Liver (tissue), 9 donors: ENCODE results near the gene MOB1A. TPM values are rescaled to one million over a fixed set of nuclear protein-coding genes. Genes with fewer than 3 reads are reported as not detected.
"Not testable (repeated sequence)": the region's sequence is repeated elsewhere in the genome, so short reads cannot be mapped to it uniquely, and the experiment has no call there.

Source experiments
- DNase-seq: peaks from one replicate; pipeline ENCODE4 v3.0.0-alpha.2; 2017; ENCODE audit warnings: low spot score
- H3K27ac ChIP-seq, 2 donors: one replicate each; pipeline ENCODE4 v1.7.0; 2013; ENCODE audit warnings: inconsistent platforms in 2 of 2, low read length in 2 of 2, control low read depth in 1 of 2, low read depth in 1 of 2, mild to moderate bottlenecking in 1 of 2
- H3K27me3 ChIP-seq, 4 donors: one replicate each; pipeline versions ENCODE4 v1.6.1 to v1.7.0; 2013; ENCODE audit warnings: low read length in 3 of 4, inconsistent platforms in 1 of 4, mild to moderate bottlenecking in 1 of 4, moderate library complexity in 1 of 4; ENCODE audit not compliant: control insufficient read depth in 4 of 4, insufficient read depth in 4 of 4
- H3K36me3 ChIP-seq, 4 donors: one replicate each; pipeline versions ENCODE4 v1.6.1 to v1.7.0; 2013; ENCODE audit warnings: low read length in 3 of 4, mild to moderate bottlenecking in 3 of 4, low read depth in 1 of 4, moderate library complexity in 1 of 4; ENCODE audit not compliant: control insufficient read depth in 4 of 4, insufficient read depth in 3 of 4
- H3K4me1 ChIP-seq, 4 donors: one replicate each; pipeline versions ENCODE4 v1.6.1 to v1.7.0; 2013; ENCODE audit warnings: low read length in 3 of 4, mild to moderate bottlenecking in 3 of 4, moderate library complexity in 1 of 4; ENCODE audit not compliant: control insufficient read depth in 4 of 4, insufficient read depth in 4 of 4
- H3K4me3 ChIP-seq, 3 donors: one replicate each; pipeline versions ENCODE4 v1.6.1 to v1.7.0; 2013; ENCODE audit warnings: low read length in 3 of 3, control low read depth in 1 of 3, low read depth in 1 of 3, mild to moderate bottlenecking in 1 of 3
- H3K9ac ChIP-seq, 2 donors: one replicate each; pipeline ENCODE4 v1.7.0; 2013; ENCODE audit warnings: low read length in 2 of 2, mild to moderate bottlenecking in 2 of 2, moderate library complexity in 2 of 2, control low read depth in 1 of 2, low read depth in 1 of 2
- H3K9me3 ChIP-seq, 4 donors: one replicate each; pipeline versions ENCODE4 v1.6.1 to v1.7.0; 2013; ENCODE audit warnings: low read length in 3 of 4; ENCODE audit not compliant: control insufficient read depth in 4 of 4
- EGR1 ChIP-seq, 2 donors: IDR thresholded peaks; 2 replicates each; pipeline ENCODE4 v1.6.1; 2016 to 2018; ENCODE audit warnings: antibody characterized with exemption in 2 of 2, low read depth in 2 of 2
- FOXA1 ChIP-seq: IDR thresholded peaks from 2 replicates; pipeline ENCODE4 v1.6.1; 2016; ENCODE audit warnings: antibody characterized with exemption
- FOXA2 ChIP-seq: IDR thresholded peaks from 2 replicates; pipeline ENCODE4 v1.6.1; 2016; ENCODE audit warnings: antibody characterized with exemption
- GABPA ChIP-seq, 2 donors: IDR thresholded peaks in 1 of 2; conservative IDR thresholded peaks in 1 of 2; 2 replicates each; pipeline ENCODE4 v1.6.1; 2016; ENCODE audit warnings: antibody characterized with exemption in 2 of 2, mild to moderate bottlenecking in 1 of 2, moderate library complexity in 1 of 2
- HNF4A ChIP-seq, 2 donors: conservative IDR thresholded peaks; 2 replicates each; pipeline ENCODE4 v1.6.1; 2016; ENCODE audit warnings: antibody characterized with exemption in 2 of 2, mild to moderate bottlenecking in 2 of 2
- HNF4G ChIP-seq: IDR thresholded peaks from 2 replicates; pipeline ENCODE4 v1.6.1; 2016; ENCODE audit warnings: antibody characterized with exemption
- JUND ChIP-seq, 2 donors: IDR thresholded peaks; 2 replicates each; pipeline ENCODE4 v1.6.1; 2016; ENCODE audit warnings: antibody characterized with exemption in 2 of 2
- NR2F2 ChIP-seq: IDR thresholded peaks from 2 replicates; pipeline ENCODE4 v1.6.1; 2016; ENCODE audit warnings: antibody characterized with exemption
- RAD21 ChIP-seq, 2 donors: IDR thresholded peaks; 2 replicates each; pipeline ENCODE4 v1.6.1; 2016; ENCODE audit warnings: antibody characterized with exemption in 2 of 2, mild to moderate bottlenecking in 2 of 2
- RXRA ChIP-seq, 2 donors: IDR thresholded peaks; 2 replicates each; pipeline ENCODE4 v1.6.1; 2017 to 2018; ENCODE audit warnings: antibody characterized with exemption in 2 of 2, mild to moderate bottlenecking in 1 of 2
- SP1 ChIP-seq: IDR thresholded peaks from 2 replicates; pipeline ENCODE4 v1.6.1; 2018; ENCODE audit warnings: antibody characterized with exemption, mild to moderate bottlenecking
- TAF1 ChIP-seq: conservative IDR thresholded peaks from 2 replicates; pipeline ENCODE4 v1.6.1; 2016; ENCODE audit warnings: antibody characterized with exemption, mild to moderate bottlenecking
- YY1 ChIP-seq: IDR thresholded peaks from 2 replicates; pipeline ENCODE4 v1.6.1; 2016; ENCODE audit warnings: antibody characterized with exemption, mild to moderate bottlenecking
- WGBS: extraction: QIAGEN DNeasy Blood & Tissue Kit; methylation state at CpG from one replicate; pipeline ENCODE4 v1.1.7; 2013; 5-methylcytosine and 5-hydroxymethylcytosine counted together
- polyA plus RNA-seq, 2 donors: library from polyadenylated mRNA; stranded (reverse) in 1 of 2; unstranded in 1 of 2; fragments of 200-250 nt in 1 of 2; fragments of >200 nt in 1 of 2; fragmentation: Nextera tagmentation in 1 of 2; extraction: Ambion mirVana in 1 of 2; gene quantifications; one replicate each; pipeline versions ENCODE4 v1.2.1 to v1.2.3, GENCODE V29; 2013 to 2015
- total RNA-seq, 2 donors: library from RNA; depleted of rRNA; stranded (reverse); fragments of >200 nt; gene quantifications; one replicate each; pipeline ENCODE4 v1.2.3, GENCODE V29; 2014
- TF ChIP-seq, protein P1 (sequence below): IDR thresholded peaks from 2 replicates; pipeline ENCODE4 v1.6.1; 2016; ENCODE audit warnings: antibody characterized with exemption
- TF ChIP-seq, protein P2 (sequence below): IDR thresholded peaks from 2 replicates; pipeline ENCODE4 v1.6.1; 2016; ENCODE audit warnings: antibody characterized with exemption, mild to moderate bottlenecking
- TF ChIP-seq, protein P3 (sequence below): IDR thresholded peaks from 2 replicates; pipeline ENCODE4 v1.6.1; 2016; ENCODE audit warnings: antibody characterized with exemption
- TF ChIP-seq, protein P4 (sequence below): fragments of 150-350 bp; IDR thresholded peaks from 2 replicates; pipeline ENCODE4 v1.5.1; 2017; ENCODE audit warnings: improper control_type of control experiment, low read depth, low read length; ENCODE audit not compliant: missing input control
- TF ChIP-seq, protein P5 (sequence below): IDR thresholded peaks from 2 replicates; pipeline ENCODE4 v1.6.1; 2016; ENCODE audit warnings: antibody characterized with exemption
- donor health status: healthy.
- donor health status: healthy.
- donor health status: healthy.
- donor health status: healthy.
- donor health status: healthy.

Gene MOB1A
- total and polyA plus RNA-seq, 4 donors: 15.5 to 44.7 (median 23.0) TPM

DNA sequence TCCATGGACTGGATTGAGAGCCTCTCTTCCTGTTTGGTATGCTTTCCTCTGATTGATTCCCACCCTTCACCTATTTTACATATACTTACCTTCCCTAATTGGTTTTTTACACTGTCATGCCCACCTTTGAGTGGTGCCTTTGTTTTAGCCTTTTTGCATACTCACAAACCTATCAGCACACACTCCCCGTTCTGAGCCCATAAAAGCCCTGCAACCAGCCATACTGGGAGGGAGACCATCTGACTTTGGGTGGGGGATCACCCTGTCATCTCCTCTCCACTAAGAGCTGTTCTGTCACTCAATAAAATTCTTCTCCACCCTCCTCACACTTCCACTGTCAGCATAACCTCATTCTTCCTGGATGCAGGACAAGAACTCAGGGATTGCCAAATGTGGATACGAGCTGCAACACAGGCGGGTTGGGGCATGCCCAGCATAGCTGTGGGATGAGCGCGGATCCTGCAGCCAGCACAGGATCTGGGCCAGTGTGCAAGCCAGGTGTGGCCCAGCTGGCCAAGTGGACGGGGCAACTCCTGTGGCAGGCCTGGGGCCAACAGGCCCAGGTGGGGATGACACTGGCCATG is 9.4 kb upstream of the MOB1A start:
- WGBS: 76% methylated on average over 6 of the region's 6 CpGs
- Histone ChIP-seq H3K4me3 (no peak overlapping the region), H3K9ac (no peak overlapping the region), H3K36me3 (no peaks in the 10 kb centered on the region), H3K27ac (no peak overlapping the region), H3K9me3 (no peaks in the 10 kb centered on the region), H3K27me3 (no peaks in the 10 kb centered on the region), H3K4me1 (no peaks in the 10 kb centered on the region)
- DNase-seq: no peak
- TF ChIP-seq, protein P1, sequence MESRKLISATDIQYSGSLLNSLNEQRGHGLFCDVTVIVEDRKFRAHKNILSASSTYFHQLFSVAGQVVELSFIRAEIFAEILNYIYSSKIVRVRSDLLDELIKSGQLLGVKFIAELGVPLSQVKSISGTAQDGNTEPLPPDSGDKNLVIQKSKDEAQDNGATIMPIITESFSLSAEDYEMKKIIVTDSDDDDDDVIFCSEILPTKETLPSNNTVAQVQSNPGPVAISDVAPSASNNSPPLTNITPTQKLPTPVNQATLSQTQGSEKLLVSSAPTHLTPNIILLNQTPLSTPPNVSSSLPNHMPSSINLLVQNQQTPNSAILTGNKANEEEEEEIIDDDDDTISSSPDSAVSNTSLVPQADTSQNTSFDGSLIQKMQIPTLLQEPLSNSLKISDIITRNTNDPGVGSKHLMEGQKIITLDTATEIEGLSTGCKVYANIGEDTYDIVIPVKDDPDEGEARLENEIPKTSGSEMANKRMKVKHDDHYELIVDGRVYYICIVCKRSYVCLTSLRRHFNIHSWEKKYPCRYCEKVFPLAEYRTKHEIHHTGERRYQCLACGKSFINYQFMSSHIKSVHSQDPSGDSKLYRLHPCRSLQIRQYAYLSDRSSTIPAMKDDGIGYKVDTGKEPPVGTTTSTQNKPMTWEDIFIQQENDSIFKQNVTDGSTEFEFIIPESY: no peak
- TF ChIP-seq, protein P2, sequence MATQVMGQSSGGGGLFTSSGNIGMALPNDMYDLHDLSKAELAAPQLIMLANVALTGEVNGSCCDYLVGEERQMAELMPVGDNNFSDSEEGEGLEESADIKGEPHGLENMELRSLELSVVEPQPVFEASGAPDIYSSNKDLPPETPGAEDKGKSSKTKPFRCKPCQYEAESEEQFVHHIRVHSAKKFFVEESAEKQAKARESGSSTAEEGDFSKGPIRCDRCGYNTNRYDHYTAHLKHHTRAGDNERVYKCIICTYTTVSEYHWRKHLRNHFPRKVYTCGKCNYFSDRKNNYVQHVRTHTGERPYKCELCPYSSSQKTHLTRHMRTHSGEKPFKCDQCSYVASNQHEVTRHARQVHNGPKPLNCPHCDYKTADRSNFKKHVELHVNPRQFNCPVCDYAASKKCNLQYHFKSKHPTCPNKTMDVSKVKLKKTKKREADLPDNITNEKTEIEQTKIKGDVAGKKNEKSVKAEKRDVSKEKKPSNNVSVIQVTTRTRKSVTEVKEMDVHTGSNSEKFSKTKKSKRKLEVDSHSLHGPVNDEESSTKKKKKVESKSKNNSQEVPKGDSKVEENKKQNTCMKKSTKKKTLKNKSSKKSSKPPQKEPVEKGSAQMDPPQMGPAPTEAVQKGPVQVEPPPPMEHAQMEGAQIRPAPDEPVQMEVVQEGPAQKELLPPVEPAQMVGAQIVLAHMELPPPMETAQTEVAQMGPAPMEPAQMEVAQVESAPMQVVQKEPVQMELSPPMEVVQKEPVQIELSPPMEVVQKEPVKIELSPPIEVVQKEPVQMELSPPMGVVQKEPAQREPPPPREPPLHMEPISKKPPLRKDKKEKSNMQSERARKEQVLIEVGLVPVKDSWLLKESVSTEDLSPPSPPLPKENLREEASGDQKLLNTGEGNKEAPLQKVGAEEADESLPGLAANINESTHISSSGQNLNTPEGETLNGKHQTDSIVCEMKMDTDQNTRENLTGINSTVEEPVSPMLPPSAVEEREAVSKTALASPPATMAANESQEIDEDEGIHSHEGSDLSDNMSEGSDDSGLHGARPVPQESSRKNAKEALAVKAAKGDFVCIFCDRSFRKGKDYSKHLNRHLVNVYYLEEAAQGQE: no peak
- TF ChIP-seq RAD21 (IDR thresholded peaks at IDR 0.05) (no peak), RXRA (IDR thresholded peaks at IDR 0.05) (no peak), GABPA (IDR thresholded peaks at IDR 0.05 in 1 of 2, conservative IDR thresholded peaks at IDR 0.05 in 1 of 2) (no peak), HNF4G (no peak), YY1 (no peak), HNF4A (conservative IDR thresholded peaks at IDR 0.05) (no peak), JUND (IDR thresholded peaks at IDR 0.05) (no peak), FOXA2 (no peak), NR2F2 (no peak), SP1 (no peak), EGR1 (IDR thresholded peaks at IDR 0.05; ENCODE audit: low read depth in 2 of 2) (no peak), FOXA1 (no peak), TAF1 (no peak)
- TF ChIP-seq, protein P3, sequence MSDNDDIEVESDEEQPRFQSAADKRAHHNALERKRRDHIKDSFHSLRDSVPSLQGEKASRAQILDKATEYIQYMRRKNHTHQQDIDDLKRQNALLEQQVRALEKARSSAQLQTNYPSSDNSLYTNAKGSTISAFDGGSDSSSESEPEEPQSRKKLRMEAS: no peak
- TF ChIP-seq, protein P4, sequence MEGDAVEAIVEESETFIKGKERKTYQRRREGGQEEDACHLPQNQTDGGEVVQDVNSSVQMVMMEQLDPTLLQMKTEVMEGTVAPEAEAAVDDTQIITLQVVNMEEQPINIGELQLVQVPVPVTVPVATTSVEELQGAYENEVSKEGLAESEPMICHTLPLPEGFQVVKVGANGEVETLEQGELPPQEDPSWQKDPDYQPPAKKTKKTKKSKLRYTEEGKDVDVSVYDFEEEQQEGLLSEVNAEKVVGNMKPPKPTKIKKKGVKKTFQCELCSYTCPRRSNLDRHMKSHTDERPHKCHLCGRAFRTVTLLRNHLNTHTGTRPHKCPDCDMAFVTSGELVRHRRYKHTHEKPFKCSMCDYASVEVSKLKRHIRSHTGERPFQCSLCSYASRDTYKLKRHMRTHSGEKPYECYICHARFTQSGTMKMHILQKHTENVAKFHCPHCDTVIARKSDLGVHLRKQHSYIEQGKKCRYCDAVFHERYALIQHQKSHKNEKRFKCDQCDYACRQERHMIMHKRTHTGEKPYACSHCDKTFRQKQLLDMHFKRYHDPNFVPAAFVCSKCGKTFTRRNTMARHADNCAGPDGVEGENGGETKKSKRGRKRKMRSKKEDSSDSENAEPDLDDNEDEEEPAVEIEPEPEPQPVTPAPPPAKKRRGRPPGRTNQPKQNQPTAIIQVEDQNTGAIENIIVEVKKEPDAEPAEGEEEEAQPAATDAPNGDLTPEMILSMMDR: no peak
- TF ChIP-seq, protein P5, sequence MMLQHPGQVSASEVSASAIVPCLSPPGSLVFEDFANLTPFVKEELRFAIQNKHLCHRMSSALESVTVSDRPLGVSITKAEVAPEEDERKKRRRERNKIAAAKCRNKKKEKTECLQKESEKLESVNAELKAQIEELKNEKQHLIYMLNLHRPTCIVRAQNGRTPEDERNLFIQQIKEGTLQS: no peak

DNA sequence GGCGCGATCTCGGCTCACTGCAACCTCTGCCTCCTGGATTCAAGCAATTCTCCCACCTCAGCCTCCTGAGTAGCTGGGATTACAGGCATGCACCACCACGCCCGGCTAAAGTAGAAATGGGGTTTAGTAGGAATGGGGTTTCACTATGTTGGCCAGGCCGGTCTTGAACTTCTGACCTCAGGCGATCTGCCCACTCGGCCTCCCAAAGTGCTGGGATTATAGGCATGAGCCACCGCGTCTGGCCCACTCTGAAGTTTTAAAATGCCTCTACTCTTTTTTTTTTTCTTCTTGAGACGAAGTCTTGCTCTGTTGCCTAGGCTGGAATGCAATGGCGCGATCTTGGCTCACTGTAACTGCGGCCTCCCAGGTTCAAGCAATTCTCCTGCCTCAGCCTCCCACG is 8.0 kb upstream of the MOB1A start:
- not testable (repeated sequence) for DNase-seq, H3K36me3 ChIP-seq, H3K9ac ChIP-seq, H3K27ac ChIP-seq, H3K27me3 ChIP-seq, H3K4me1 ChIP-seq, H3K4me3 ChIP-seq, H3K9me3 ChIP-seq
- WGBS: 96% methylated on average over 15 of the region's 15 CpGs
